HepG2 (cell line): ENCODE results near the gene TYMP. TPM values are rescaled to one million over a fixed set of nuclear protein-coding genes. Genes with fewer than 3 reads are reported as not detected.

ENCODE experiments used
- GLI4 ChIP-seq: sonication (generic); formaldehyde crosslinking; IDR thresholded peaks from 2 replicates; pipeline ENCODE4 v1.5.1; 2020; ENCODE audit warnings: missing genetic modification reagents, mild to moderate bottlenecking, moderate library complexity, borderline replicate concordance
- JUN ChIP-seq: sonication (generic); formaldehyde crosslinking; IDR thresholded peaks from 2 replicates; pipeline ENCODE4 v1.4.0; 2020; ENCODE audit warnings: mild to moderate bottlenecking, missing genetic modification reagents
- KMT2A ChIP-seq: sonication (generic); formaldehyde crosslinking; IDR thresholded peaks from 2 replicates; pipeline ENCODE4 v1.4.0; 2020; ENCODE audit warnings: missing genetic modification reagents
- MIXL1 ChIP-seq: IDR thresholded peaks from 2 replicates; pipeline ENCODE4 v1.6.1; 2016
- NRL ChIP-seq: sonication (generic); formaldehyde crosslinking; IDR thresholded peaks from 2 replicates; pipeline ENCODE4 v1.5.0; 2020; ENCODE audit warnings: missing genetic modification reagents, mild to moderate bottlenecking, moderate library complexity, borderline replicate concordance
- PCBP2 ChIP-seq: fragments of 200-400 bp; formaldehyde crosslinking; optimal IDR thresholded peaks from 2 replicates; pipeline ENCODE3; 2018; ENCODE audit warnings: low read length, low read depth; ENCODE audit not compliant: poor library complexity, severe bottlenecking
- RCOR2 ChIP-seq: IDR thresholded peaks from 2 replicates; pipeline ENCODE4 v1.6.1; 2016; ENCODE audit warnings: missing biosample characterization, missing genetic modification reagents
- SIN3A ChIP-seq: IDR thresholded peaks from 2 replicates; pipeline ENCODE4 v1.6.1; 2011; ENCODE audit warnings: low read depth, mild to moderate bottlenecking, control low read depth, low read length, borderline replicate concordance
- SRSF9 ChIP-seq: fragments of 200-400 bp; formaldehyde crosslinking; IDR thresholded peaks from 2 replicates; pipeline ENCODE4 v1.6.1; 2018; ENCODE audit warnings: borderline replicate concordance, mild to moderate bottlenecking, low read depth, low read length; ENCODE audit not compliant: insufficient read depth, poor library complexity, severe bottlenecking
- STAT5B ChIP-seq: sonication (generic); formaldehyde crosslinking; IDR thresholded peaks from 2 replicates; pipeline ENCODE4 v1.4.0; 2020; ENCODE audit warnings: missing genetic modification reagents
- TSC22D2 ChIP-seq: sonication (generic); formaldehyde crosslinking; IDR thresholded peaks from 2 replicates; pipeline ENCODE4 v1.5.1; 2020; ENCODE audit warnings: missing genetic modification reagents, mild to moderate bottlenecking, borderline replicate concordance
- ZFP41 ChIP-seq: sonication (generic); formaldehyde crosslinking; IDR thresholded peaks from 2 replicates; pipeline ENCODE4 v1.4.0; 2020; ENCODE audit warnings: mild to moderate bottlenecking, missing genetic modification reagents, borderline replicate concordance
- ZNF276 ChIP-seq: sonication (generic); formaldehyde crosslinking; IDR thresholded peaks from 2 replicates; pipeline ENCODE4 v1.4.0; 2020; ENCODE audit warnings: mild to moderate bottlenecking, low read depth, missing genetic modification reagents
- ZNF546 ChIP-seq: sonication (generic); formaldehyde crosslinking; conservative IDR thresholded peaks from 2 replicates; pipeline ENCODE4 v1.8.1; 2023; ENCODE audit warnings: mild to moderate bottlenecking, missing genetic modification reagents
- polyA plus RNA-seq, 8 experiments: library from polyadenylated mRNA; depleted of rRNA in 3 of 8; stranded (reverse) in 7 of 8; unstranded in 1 of 8; fragments of >200 nt; fragmentation: Illumina TruSeq in 4 of 8; extraction: Trizol in 4 of 8; gene quantifications; 2 replicates each; pipeline versions ENCODE4 v1.2.1 to v1.2.3, GENCODE V29; 2011 to 2016; ENCODE audit warnings: low read depth in 4 of 8, missing spikeins in 1 of 8, mixed read lengths in 1 of 8; ENCODE audit not compliant: insufficient read depth in 1 of 8
- total RNA-seq, 5 experiments: library from RNA; depleted of rRNA; stranded (reverse); fragments of >200 nt; fragmentation: Illumina TruSeq; extraction: Trizol; gene quantifications; 2 replicates each; pipeline ENCODE4 v1.2.3, GENCODE V29; 2016; ENCODE audit warnings: low read depth in 1 of 5
- TF ChIP-seq, protein P1 (sequence below): sonication (generic); formaldehyde crosslinking; IDR thresholded peaks from 2 replicates; pipeline ENCODE4 v1.4.0; 2020; ENCODE audit warnings: missing genetic modification reagents
- TF ChIP-seq, protein P2 (sequence below): sonication (generic); formaldehyde crosslinking; IDR thresholded peaks from 2 replicates; pipeline ENCODE4 v1.4.0; 2020; ENCODE audit warnings: mild to moderate bottlenecking, missing genetic modification reagents, borderline replicate concordance
- TF ChIP-seq, protein P3 (sequence below): sonication (generic); formaldehyde crosslinking; IDR thresholded peaks from 2 replicates; pipeline ENCODE4 v1.8.1; 2023; ENCODE audit warnings: mild to moderate bottlenecking, missing genetic modification reagents

The TYMP gene
- total and polyA plus RNA-seq, 2 of the 13 experiments (the other 11 are each of a cell fraction or from before 2014, with no cell fraction given), result 3.9 to 4.3 TPM

GRCh38 chr22:50525104-50525857, 4.5 kb downstream of the TYMP start, which contains the start of gene SCO2 (continued):
- TF ChIP-seq SRSF9 (no peak), PCBP2 (no peak), JUN (CRISPR knock-in tag) (no peak), KMT2A (peak; percentile 49; the same call in 1 of the 2 replicates), ZFP41 (CRISPR knock-in tag) (no peak), STAT5B (CRISPR knock-in tag) (0 out of 2 replicates have a peak, but pooled peaks have one; percentile 54), ZNF276 (peak; percentile 63; the same call in 1 of the 2 replicates), SIN3A (0 out of 2 replicates have a peak, but pooled peaks have one; percentile 67), GLI4 (CRISPR knock-in tag) (0 out of 2 replicates have a peak, but pooled peaks have one; percentile 39), RCOR2 (CRISPR knock-in tag) (no peak), MIXL1 (CRISPR knock-in tag) (peak; percentile 37; the same call in 1 of the 2 replicates), ZNF546 (CRISPR knock-in tag) (peak; percentile 94; the same call in 1 of the 2 replicates), TSC22D2 (CRISPR knock-in tag) (peak; percentile 35; the same call in 1 of the 2 replicates), NRL (CRISPR knock-in tag) (no peak; the same call in 1 of the 2 replicates)
- TF ChIP-seq, protein P1, sequence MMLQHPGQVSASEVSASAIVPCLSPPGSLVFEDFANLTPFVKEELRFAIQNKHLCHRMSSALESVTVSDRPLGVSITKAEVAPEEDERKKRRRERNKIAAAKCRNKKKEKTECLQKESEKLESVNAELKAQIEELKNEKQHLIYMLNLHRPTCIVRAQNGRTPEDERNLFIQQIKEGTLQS (CRISPR knock-in tag), result no peak
- TF ChIP-seq, protein P2, sequence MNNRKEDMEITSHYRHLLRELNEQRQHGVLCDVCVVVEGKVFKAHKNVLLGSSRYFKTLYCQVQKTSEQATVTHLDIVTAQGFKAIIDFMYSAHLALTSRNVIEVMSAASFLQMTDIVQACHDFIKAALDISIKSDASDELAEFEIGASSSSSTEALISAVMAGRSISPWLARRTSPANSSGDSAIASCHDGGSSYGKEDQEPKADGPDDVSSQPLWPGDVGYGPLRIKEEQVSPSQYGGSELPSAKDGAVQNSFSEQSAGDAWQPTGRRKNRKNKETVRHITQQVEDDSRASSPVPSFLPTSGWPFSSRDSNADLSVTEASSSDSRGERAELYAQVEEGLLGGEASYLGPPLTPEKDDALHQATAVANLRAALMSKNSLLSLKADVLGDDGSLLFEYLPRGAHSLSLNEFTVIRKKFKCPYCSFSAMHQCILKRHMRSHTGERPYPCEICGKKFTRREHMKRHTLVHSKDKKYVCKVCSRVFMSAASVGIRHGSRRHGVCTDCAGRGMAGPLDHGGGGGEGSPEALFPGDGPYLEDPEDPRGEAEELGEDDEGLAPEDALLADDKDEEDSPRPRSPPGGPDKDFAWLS (CRISPR knock-in tag), result no peak
- TF ChIP-seq, protein P3, sequence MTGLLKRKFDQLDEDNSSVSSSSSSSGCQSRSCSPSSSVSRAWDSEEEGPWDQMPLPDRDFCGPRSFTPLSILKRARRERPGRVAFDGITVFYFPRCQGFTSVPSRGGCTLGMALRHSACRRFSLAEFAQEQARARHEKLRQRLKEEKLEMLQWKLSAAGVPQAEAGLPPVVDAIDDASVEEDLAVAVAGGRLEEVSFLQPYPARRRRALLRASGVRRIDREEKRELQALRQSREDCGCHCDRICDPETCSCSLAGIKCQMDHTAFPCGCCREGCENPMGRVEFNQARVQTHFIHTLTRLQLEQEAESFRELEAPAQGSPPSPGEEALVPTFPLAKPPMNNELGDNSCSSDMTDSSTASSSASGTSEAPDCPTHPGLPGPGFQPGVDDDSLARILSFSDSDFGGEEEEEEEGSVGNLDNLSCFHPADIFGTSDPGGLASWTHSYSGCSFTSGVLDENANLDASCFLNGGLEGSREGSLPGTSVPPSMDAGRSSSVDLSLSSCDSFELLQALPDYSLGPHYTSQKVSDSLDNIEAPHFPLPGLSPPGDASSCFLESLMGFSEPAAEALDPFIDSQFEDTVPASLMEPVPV (CRISPR knock-in tag), result no peak; the same call in none of the 2 replicates
